ENCODE data around the gene BMP2K.

- TF ChIP-seq, protein P1, sequence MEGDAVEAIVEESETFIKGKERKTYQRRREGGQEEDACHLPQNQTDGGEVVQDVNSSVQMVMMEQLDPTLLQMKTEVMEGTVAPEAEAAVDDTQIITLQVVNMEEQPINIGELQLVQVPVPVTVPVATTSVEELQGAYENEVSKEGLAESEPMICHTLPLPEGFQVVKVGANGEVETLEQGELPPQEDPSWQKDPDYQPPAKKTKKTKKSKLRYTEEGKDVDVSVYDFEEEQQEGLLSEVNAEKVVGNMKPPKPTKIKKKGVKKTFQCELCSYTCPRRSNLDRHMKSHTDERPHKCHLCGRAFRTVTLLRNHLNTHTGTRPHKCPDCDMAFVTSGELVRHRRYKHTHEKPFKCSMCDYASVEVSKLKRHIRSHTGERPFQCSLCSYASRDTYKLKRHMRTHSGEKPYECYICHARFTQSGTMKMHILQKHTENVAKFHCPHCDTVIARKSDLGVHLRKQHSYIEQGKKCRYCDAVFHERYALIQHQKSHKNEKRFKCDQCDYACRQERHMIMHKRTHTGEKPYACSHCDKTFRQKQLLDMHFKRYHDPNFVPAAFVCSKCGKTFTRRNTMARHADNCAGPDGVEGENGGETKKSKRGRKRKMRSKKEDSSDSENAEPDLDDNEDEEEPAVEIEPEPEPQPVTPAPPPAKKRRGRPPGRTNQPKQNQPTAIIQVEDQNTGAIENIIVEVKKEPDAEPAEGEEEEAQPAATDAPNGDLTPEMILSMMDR (IDR thresholded peaks at IDR 0.05) = no peak
- TF ChIP-seq POLR2A (IDR thresholded peaks at IDR 0.05) = no peak
Measured at GRCh38 chr4:78928835-78929234, 152.7 kb downstream of the BMP2K start.
